NCI-H748 (cell line): ENCODE data around the gene PRELID1.

Experiments used
- DNase-seq: peaks from one replicate; lab custom pipeline; 2025; ENCODE audit not compliant: unreplicated experiment; lab: John Stamatoyannopoulos, UW

Gene PRELID1

DNA sequence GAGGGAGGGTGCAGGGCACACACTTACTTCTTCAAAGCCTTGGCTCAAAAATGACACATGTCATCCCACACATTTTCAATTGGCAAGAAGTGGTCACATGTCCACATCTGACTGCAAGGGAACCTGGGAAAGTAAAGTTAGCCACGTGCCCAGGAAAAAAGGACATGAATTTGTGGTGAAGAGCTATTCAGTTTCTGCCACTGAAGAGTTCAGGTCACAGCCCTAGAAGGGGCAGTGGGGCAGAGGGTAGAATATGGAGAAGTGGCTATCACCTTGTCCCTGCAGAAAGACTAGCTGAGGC is 52.2 kb downstream of the PRELID1 start:
- DNase-seq = no peak
